Thoracic aorta (tissue), 2 donors: Measurements from ENCODE around the gene SYTL5. TPM values are rescaled to one million over a fixed set of nuclear protein-coding genes. Genes with fewer than 3 reads are reported as not detected.

Experiments used
- ATAC-seq: fragments of 150-250 bp; one replicate; pipeline ENCODE4 v1.8.0; 2017; ENCODE audit warnings: low read depth; ENCODE audit not compliant: insufficient number of reproducible peaks, low FRiP score
- DNase-seq: peaks from one replicate; pipeline ENCODE4 v3.0.0-alpha.2; 2020; ENCODE audit warnings: low spot score
- H3K27ac ChIP-seq, 2 donors: fragments of 200-600 bp; sonication (generic); 1 replicate in 1 of 2; 2 replicates in 1 of 2; pipeline ENCODE4 v1.5.1; 2016; ENCODE audit warnings: mild to moderate bottlenecking in 2 of 2, moderate library complexity in 2 of 2
- H3K27me3 ChIP-seq: fragments of 200-600 bp; sonication (generic); replicated peaks from 2 replicates; pipeline ENCODE4 v1.6.0; 2016; ENCODE audit warnings: mild to moderate bottlenecking; ENCODE audit not compliant: insufficient read depth
- H3K36me3 ChIP-seq: fragments of 200-600 bp; sonication (generic); one replicate; pipeline ENCODE4 v1.5.1; 2016
- H3K4me1 ChIP-seq, 2 donors: fragments of 200-600 bp; sonication (generic); 1 replicate in 1 of 2; 2 replicates in 1 of 2; pipeline versions ENCODE4 v1.5.1 to v1.6.0; 2016; ENCODE audit warnings: low read depth in 2 of 2, mild to moderate bottlenecking in 1 of 2; ENCODE audit not compliant: control insufficient read depth in 1 of 2
- H3K4me3 ChIP-seq: fragments of 200-600 bp; sonication (generic); 2 replicates; pipeline ENCODE4 v1.5.1; 2016; ENCODE audit warnings: mild to moderate bottlenecking
- H3K9me3 ChIP-seq: fragments of 200-600 bp; sonication (generic); 2 replicates; pipeline ENCODE4 v1.5.1; 2016
- CTCF ChIP-seq: fragments of 200-600 bp; sonication (generic); IDR thresholded peaks from one replicate; pipeline ENCODE4 v1.5.1; 2019; ENCODE audit warnings: antibody characterized with exemption
- total RNA-seq, 2 donors: library from RNA; depleted of rRNA; stranded (reverse); fragments of >200 nt; gene quantifications; one replicate each; pipeline versions ENCODE4 v1.1.0 to v1.2.3, GENCODE V29; 2016

Gene SYTL5
- total RNA-seq, 2 donors from 2014 or later: not detected

GRCh38 chrX:37993176-37993575 is 13.2 kb upstream of the SYTL5 start:
- no peaks in the 10 kb centered on the region for H3K36me3 ChIP-seq
- no peak for TF ChIP-seq CTCF
- no peak overlapping the region for H3K27ac ChIP-seq
- H3K9me3 ChIP-seq: no peaks in the 10 kb centered on the region
- no peaks in the 10 kb centered on the region for H3K4me1 ChIP-seq
- no peak overlapping the region for H3K4me3 ChIP-seq
- H3K27me3 ChIP-seq: no peaks in the 10 kb centered on the region
- ATAC-seq (no peak), DNase-seq (no peak)

- Histone ChIP-seq H3K4me3 (no peak overlapping the region), H3K27me3 (no peaks in the 10 kb centered on the region), H3K9me3 (no peaks in the 10 kb centered on the region), H3K27ac (no peak overlapping the region), H3K36me3 (no peaks in the 10 kb centered on the region), H3K4me1 (no peaks in the 10 kb centered on the region)
- ATAC-seq (no peak), DNase-seq (no peak)
- no peak for TF ChIP-seq CTCF
Measured at GRCh38 chrX:37993837-37994619, 12.3 kb upstream of the SYTL5 start.

GRCh38 chrX:37995428-37995827 is 10.9 kb upstream of the SYTL5 start:
- Histone ChIP-seq H3K4me1 (no peaks in the 10 kb centered on the region), H3K4me3 (no peak overlapping the region), H3K36me3 (no peaks in the 10 kb centered on the region), H3K27me3 (no peaks in the 10 kb centered on the region), H3K27ac (no peak overlapping the region), H3K9me3 (no peaks in the 10 kb centered on the region)
- no peak for TF ChIP-seq CTCF
- ATAC-seq: no peak
- DNase-seq: no peak

- ATAC-seq: no peak
- H3K4me3 ChIP-seq: no peak overlapping the region
- TF ChIP-seq CTCF: no peak
- H3K36me3 ChIP-seq: no peaks in the 10 kb centered on the region
- H3K4me1 ChIP-seq: no peaks in the 10 kb centered on the region
- no peak overlapping the region for H3K27ac ChIP-seq
- no peak for DNase-seq
- no peaks in the 10 kb centered on the region for H3K27me3 ChIP-seq
- no peaks in the 10 kb centered on the region for H3K9me3 ChIP-seq
Measured at GRCh38 chrX:37997096-37997495, 9.3 kb upstream of the SYTL5 start.

- DNase-seq: no peak
- Histone ChIP-seq H3K4me1 (no peaks in the 10 kb centered on the region), H3K27me3 (no peaks in the 10 kb centered on the region), H3K36me3 (no peaks in the 10 kb centered on the region), H3K4me3 (no peak overlapping the region), H3K27ac (no peak overlapping the region), H3K9me3 (no peaks in the 10 kb centered on the region)
- no peak for ATAC-seq
- no peak for TF ChIP-seq CTCF
Measured at GRCh38 chrX:37998586-37999262, 7.6 kb upstream of the SYTL5 start.
